ENCODE measurements around the gene CSAD. TPM values are rescaled to one million over a fixed set of nuclear protein-coding genes. Genes with fewer than 3 reads are reported as not detected.
A peak's percentile ranks its signal among the peaks of the same experiment; 100 is the strongest.

The CSAD gene
- total RNA-seq, 4 donors from 2014 or later: 29.1 to 142 (median 39.2) TPM

GRCh38 chr12:53200458-53201176 is 19.9 kb upstream of the CSAD start:
- Histone ChIP-seq H3K27ac (peak overlapping the region in 3 of 4 donors; percentile 16 to 60 (median 42)), H3K27me3 (no peaks in the 10 kb centered on the region), H3K36me3 (no peaks in the 10 kb centered on the region), H3K4me1 (peaks cover 0 to 22% (median 9%) of the 10 kb centered on the region in 4 donors), H3K9me3 (no peaks in the 10 kb centered on the region), H3K4me3 (no peak overlapping the region)
- 60% methylated on average over 2 to 10 of the region's 10 CpGs for WGBS, 2 donors (ENCODE audit: low coverage in 1 of 2)
- in situ Hi-C loops (cut with MboI; ENCODE audit: low pct_ligation_motif_present in 1 of 4, low pct_unique_long_range_greater_than_20kb in 1 of 4, low sequenced_read_pairs in 3 of 4) (no loop called here), intact Hi-C loops (cut with DNase I; ENCODE audit: low total_unique reads) (no loop called here)
- no peak for DNase-seq
- no peak for TF ChIP-seq POLR2AphosphoS5 (IDR thresholded peaks at IDR 0.05)
- TF ChIP-seq POLR2A (IDR thresholded peaks at IDR 0.05): no peak
- no peak for TF ChIP-seq CTCF (IDR thresholded peaks at IDR 0.05)
- TF ChIP-seq EP300 (IDR thresholded peaks at IDR 0.05; ENCODE audit: low read depth): no peak

DNA sequence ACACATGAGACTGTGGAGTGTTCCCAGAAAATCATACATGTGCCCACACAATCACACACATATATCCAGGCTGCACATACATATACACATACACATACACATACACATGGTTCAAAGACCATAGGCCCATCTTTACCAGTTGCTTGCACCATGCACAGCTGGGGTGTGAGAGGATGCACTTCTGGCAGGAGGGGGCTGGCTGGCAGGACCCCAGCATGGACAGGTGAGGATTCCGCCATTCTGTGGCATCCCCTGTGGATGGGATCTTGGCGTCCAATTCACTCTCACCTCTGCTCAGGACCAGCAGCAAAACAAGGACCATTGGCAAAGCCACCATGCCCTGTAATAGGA is 19.4 kb upstream of the CSAD start:
- TF ChIP-seq POLR2AphosphoS5 (IDR thresholded peaks at IDR 0.05): no peak
- no peak for TF ChIP-seq CTCF (IDR thresholded peaks at IDR 0.05)
- TF ChIP-seq POLR2A (IDR thresholded peaks at IDR 0.05): no peak
- no peak for TF ChIP-seq EP300 (IDR thresholded peaks at IDR 0.05; ENCODE audit: low read depth)
- Histone ChIP-seq H3K9me3 (no peaks in the 10 kb centered on the region), H3K36me3 (no peaks in the 10 kb centered on the region), H3K4me1 (peaks cover 0 to 22% (median 9%) of the 10 kb centered on the region in 4 donors), H3K4me3 (no peak overlapping the region), H3K27me3 (no peaks in the 10 kb centered on the region), H3K27ac (peak overlapping the region in 1 of 4 donors; percentile 7)
- no peak for DNase-seq
- intact Hi-C loops (cut with DNase I; ENCODE audit: low total_unique reads): no loop called here
- WGBS, 2 donors (ENCODE audit: low coverage in 1 of 2): 96% methylated on average over 2 of the region's 2 CpGs; no CpG with 5 or more reads in 1 of the 2 donors
- in situ Hi-C loops (cut with MboI; ENCODE audit: low pct_ligation_motif_present in 1 of 4, low pct_unique_long_range_greater_than_20kb in 1 of 4, low sequenced_read_pairs in 3 of 4): no loop called here

DNA sequence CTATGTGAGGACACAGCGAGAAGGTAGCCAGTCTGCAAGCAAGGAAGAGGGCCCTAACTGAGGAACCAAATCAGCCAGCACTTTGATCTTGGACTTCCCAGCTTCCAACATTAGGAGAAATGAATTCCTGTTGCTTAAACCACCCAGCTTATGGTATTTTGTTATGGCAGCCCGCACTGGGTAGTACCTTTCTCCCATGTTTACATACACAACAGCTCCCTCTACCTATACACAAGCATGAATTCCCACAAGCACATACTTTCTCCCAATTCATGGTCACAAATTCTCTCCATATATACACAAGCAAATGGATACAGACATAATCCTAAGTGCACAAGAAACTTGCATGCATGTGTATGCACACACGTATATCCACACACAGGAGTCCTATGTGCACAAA is 19.0 kb upstream of the CSAD start:
- no peaks in the 10 kb centered on the region for H3K36me3 ChIP-seq
- TF ChIP-seq CTCF (IDR thresholded peaks at IDR 0.05) (no peak), POLR2A (IDR thresholded peaks at IDR 0.05) (no peak), EP300 (IDR thresholded peaks at IDR 0.05; ENCODE audit: low read depth) (no peak), POLR2AphosphoS5 (IDR thresholded peaks at IDR 0.05) (no peak)
- no peak overlapping the region for H3K4me3 ChIP-seq
- no peaks in the 10 kb centered on the region for H3K27me3 ChIP-seq
- intact Hi-C loops (cut with DNase I; ENCODE audit: low total_unique reads) (loop anchor here (10.0 kb wide), 1 partner anchor 135 kb away; no protein-coding TSS in a partner anchor), in situ Hi-C loops (cut with MboI; ENCODE audit: low pct_ligation_motif_present in 1 of 4, low pct_unique_long_range_greater_than_20kb in 1 of 4, low sequenced_read_pairs in 3 of 4) (loop anchor here in 1 of 4 donors (25.0 kb wide), 1 partner anchor 137 kb away; the partner anchor contains the start of gene TNS2)
- H3K9me3 ChIP-seq: no peaks in the 10 kb centered on the region
- peak overlapping the region in 1 of 4 donors; percentile 7 for H3K27ac ChIP-seq
- WGBS, 2 donors (ENCODE audit: low coverage in 1 of 2): 80 to 83% methylated on average over 2 to 3 of the region's 3 CpGs
- no peak for DNase-seq
- peaks cover 0 to 22% (median 9%) of the 10 kb centered on the region in 4 donors for H3K4me1 ChIP-seq

- H3K27ac ChIP-seq: no peak overlapping the region
- H3K36me3 ChIP-seq: no peaks in the 10 kb centered on the region
- no peaks in the 10 kb centered on the region for H3K27me3 ChIP-seq
- intact Hi-C loops (cut with DNase I; ENCODE audit: low total_unique reads): loop anchor here (10.0 kb wide), 1 partner anchor 134 kb away; no protein-coding TSS in a partner anchor
- peaks cover 0 to 22% (median 9%) of the 10 kb centered on the region in 4 donors for H3K4me1 ChIP-seq
- no peak overlapping the region for H3K4me3 ChIP-seq
- 85 to 100% methylated on average over 1 to 5 of the region's 5 CpGs for WGBS, 2 donors (ENCODE audit: low coverage in 1 of 2)
- H3K9me3 ChIP-seq: no peaks in the 10 kb centered on the region
- in situ Hi-C loops (cut with MboI; ENCODE audit: low pct_ligation_motif_present in 1 of 4, low pct_unique_long_range_greater_than_20kb in 1 of 4, low sequenced_read_pairs in 3 of 4): loop anchor here in 1 of 4 donors (25.0 kb wide), 1 partner anchor 136 kb away; the partner anchor contains the start of gene TNS2
- no peak for DNase-seq
- TF ChIP-seq EP300 (IDR thresholded peaks at IDR 0.05; ENCODE audit: low read depth): no peak
- TF ChIP-seq CTCF (IDR thresholded peaks at IDR 0.05): no peak
- no peak for TF ChIP-seq POLR2AphosphoS5 (IDR thresholded peaks at IDR 0.05)
- no peak for TF ChIP-seq POLR2A (IDR thresholded peaks at IDR 0.05)
Observed at GRCh38 chr12:53198486-53199110, 17.9 kb upstream of the CSAD start.
